Mammary epithelial cell (primary cell): ENCODE results near the gene MAP3K9.

Experiments
- EZH2 ChIP-seq: IDR thresholded peaks from 2 replicates; pipeline ENCODE4 v1.6.1; 2012; ENCODE audit warnings: low read length, inconsistent platforms, borderline replicate concordance
- TF ChIP-seq, protein P1 (sequence below), 2 donors: IDR thresholded peaks in 1 of 2; conservative IDR thresholded peaks in 1 of 2; 2 replicates each; pipeline ENCODE4 v1.5.1; 2011 to 2012; ENCODE audit warnings: inconsistent platforms in 2 of 2, low read length in 2 of 2, mild to moderate bottlenecking in 2 of 2, control low read depth in 1 of 2, low read depth in 1 of 2; ENCODE audit not compliant: insufficient read depth in 1 of 2; ENCODE audit errors: extremely low read depth in 1 of 2

DNA sequence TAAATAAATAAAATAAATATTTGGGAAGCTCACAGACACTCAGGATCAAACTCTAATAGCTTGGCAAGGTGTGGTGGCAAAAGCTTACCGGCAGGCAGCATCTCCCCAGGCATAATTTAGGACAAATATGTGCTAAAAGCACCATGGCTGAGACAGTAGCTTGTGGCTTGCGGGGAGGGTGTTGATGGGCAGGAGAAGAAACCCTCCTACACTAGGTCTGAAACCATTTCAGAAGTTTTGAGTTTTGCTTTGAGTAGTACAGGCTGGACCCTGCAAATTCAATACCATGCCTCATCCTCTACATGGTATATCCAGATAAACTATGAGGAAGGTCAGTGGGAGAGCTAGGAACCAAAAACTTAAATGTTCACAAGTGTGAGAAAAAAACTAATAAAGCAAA lies 33.1 kb downstream of the MAP3K9 start:
- TF ChIP-seq, protein P1, sequence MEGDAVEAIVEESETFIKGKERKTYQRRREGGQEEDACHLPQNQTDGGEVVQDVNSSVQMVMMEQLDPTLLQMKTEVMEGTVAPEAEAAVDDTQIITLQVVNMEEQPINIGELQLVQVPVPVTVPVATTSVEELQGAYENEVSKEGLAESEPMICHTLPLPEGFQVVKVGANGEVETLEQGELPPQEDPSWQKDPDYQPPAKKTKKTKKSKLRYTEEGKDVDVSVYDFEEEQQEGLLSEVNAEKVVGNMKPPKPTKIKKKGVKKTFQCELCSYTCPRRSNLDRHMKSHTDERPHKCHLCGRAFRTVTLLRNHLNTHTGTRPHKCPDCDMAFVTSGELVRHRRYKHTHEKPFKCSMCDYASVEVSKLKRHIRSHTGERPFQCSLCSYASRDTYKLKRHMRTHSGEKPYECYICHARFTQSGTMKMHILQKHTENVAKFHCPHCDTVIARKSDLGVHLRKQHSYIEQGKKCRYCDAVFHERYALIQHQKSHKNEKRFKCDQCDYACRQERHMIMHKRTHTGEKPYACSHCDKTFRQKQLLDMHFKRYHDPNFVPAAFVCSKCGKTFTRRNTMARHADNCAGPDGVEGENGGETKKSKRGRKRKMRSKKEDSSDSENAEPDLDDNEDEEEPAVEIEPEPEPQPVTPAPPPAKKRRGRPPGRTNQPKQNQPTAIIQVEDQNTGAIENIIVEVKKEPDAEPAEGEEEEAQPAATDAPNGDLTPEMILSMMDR (conservative IDR thresholded peaks at IDR 0.05 in 1 of 2, IDR thresholded peaks at IDR 0.05 in 1 of 2; ENCODE audit: extremely low read depth in 1 of 2, insufficient read depth in 1 of 2, low read depth in 1 of 2, low read length in 2 of 2): no peak
- TF ChIP-seq EZH2: no peak
